RWPE1 (cell line): ENCODE measurements around the gene EYA2.

Source experiments
- CTCF ChIA-PET: fragments of 350-600 bp; sonication (Branson Sonifier 250); formaldehyde crosslinking; extraction: SDS; loops from one replicate; lab custom pipeline; 2021; lab: Yijun Ruan, JAX
- POLR2A ChIA-PET: fragments of 400-600 bp; formaldehyde crosslinking; extraction: SDS; loops from one replicate; lab custom pipeline; 2020; ENCODE audit warnings: antibody characterized with exemption; ENCODE audit not compliant: low non-redundant PET; lab: Yijun Ruan, JAX
- DNase-seq: peaks from one replicate; pipeline ENCODE4 v3.0.0; 2012; ENCODE audit warnings: low spot score
- H3K27ac ChIP-seq: fragments of 450-650 bp; 2 replicates; pipeline ENCODE4 v1.5.1; 2017
- CTCF ChIP-seq: fragments of 450-650 bp; conservative IDR thresholded peaks from 2 replicates; pipeline ENCODE4 v1.5.1; 2017; ENCODE audit warnings: low read depth, mild to moderate bottlenecking

Gene EYA2

GRCh38 chr20:47230811-47231256 is 336.2 kb downstream of the EYA2 start:
- no peak for DNase-seq
- TF ChIP-seq CTCF: no peak
- POLR2A ChIA-PET: no interaction called here
- CTCF ChIA-PET: no interaction called here
- peak overlapping the region; percentile 10 for H3K27ac ChIP-seq

GRCh38 chr20:47231382-47232039 is 336.9 kb downstream of the EYA2 start:
- no peak for DNase-seq
- POLR2A ChIA-PET: no interaction called here
- peak overlapping the region; percentile 22 for H3K27ac ChIP-seq
- no peak for TF ChIP-seq CTCF
- CTCF ChIA-PET: interaction anchor here (0.6 to 0.9 kb wide), 2 partner anchors 25 to 284 kb away, joined by 3 to 4 read pairs; no protein-coding TSS in a partner anchor

GRCh38 chr20:47232518-47232917 is 337.9 kb downstream of the EYA2 start:
- ChIA-PET CTCF (interaction anchor here (0.5 to 1.0 kb wide), 6 partner anchors 86 to 475 kb away, joined by 3 to 10 read pairs (median 3); no protein-coding TSS in a partner anchor), POLR2A (no interaction called here)
- H3K27ac ChIP-seq: peak overlapping the region; percentile 24
- no peak for TF ChIP-seq CTCF
- DNase-seq: no peak

GRCh38 chr20:47233333-47234188 is 338.9 kb downstream of the EYA2 start:
- CTCF ChIA-PET: interaction anchor here (0.6 to 1.1 kb wide), 6 partner anchors 28 to 265 kb away, joined by 3 to 10 read pairs (median 3); no protein-coding TSS in a partner anchor

GRCh38 chr20:47235111-47235510 is 340.5 kb downstream of the EYA2 start:
- no peak overlapping the region for H3K27ac ChIP-seq
- ChIA-PET CTCF (interaction anchor here (0.6 to 1.9 kb wide), 2 partner anchors 149 to 150 kb away, joined by 5 to 6 read pairs; no protein-coding TSS in a partner anchor), POLR2A (no interaction called here)
- TF ChIP-seq CTCF: no peak
- no peak for DNase-seq

More at GRCh38 chr20:47233333-47234188, 338.9 kb downstream of the EYA2 start:
- H3K27ac ChIP-seq: peak overlapping the region; percentile 40
- no peak for TF ChIP-seq CTCF
- POLR2A ChIA-PET: no interaction called here
- no peak for DNase-seq
